ENCODE data around the gene SRRM2.

The SRRM2 gene

GRCh38 chr16:2741168-2741567 lies 11.3 kb upstream of the SRRM2 start:
- CTCF ChIA-PET: interaction anchor here (0.7 kb wide), 1 partner anchor 229 kb away, joined by 3 read pairs; no protein-coding TSS in a partner anchor
- Mint-ChIP-seq H3K4me3 (no peak overlapping the region), H3K27me3 (peaks cover 40% of the 10 kb centered on the region), H3K4me1 (peaks cover 11% of the 10 kb centered on the region), H3K36me3 (no peaks in the 10 kb centered on the region), H3K27ac (no peak overlapping the region), H3K9me3 (no peaks in the 10 kb centered on the region)
- DNase-seq: no peak

GRCh38 chr16:2742323-2743006 lies 10.0 kb upstream of the SRRM2 start:
- no peak overlapping the region for H3K4me3 Mint-ChIP-seq
- no peaks in the 10 kb centered on the region for H3K36me3 Mint-ChIP-seq
- peaks cover 36% of the 10 kb centered on the region for H3K27me3 Mint-ChIP-seq
- H3K27ac Mint-ChIP-seq: no peak overlapping the region
- CTCF ChIA-PET: no interaction called here
- no peaks in the 10 kb centered on the region for H3K9me3 Mint-ChIP-seq
- DNase-seq: no peak
- H3K4me1 Mint-ChIP-seq: peaks cover 11% of the 10 kb centered on the region

GRCh38 chr16:2743007-2743810 lies 9.2 kb upstream of the SRRM2 start:
- no peak for DNase-seq
- no peak overlapping the region for H3K4me3 Mint-ChIP-seq
- no peaks in the 10 kb centered on the region for H3K36me3 Mint-ChIP-seq
- CTCF ChIA-PET: no interaction called here
- H3K4me1 Mint-ChIP-seq: peaks cover 11% of the 10 kb centered on the region
- H3K27ac Mint-ChIP-seq: no peak overlapping the region
- H3K27me3 Mint-ChIP-seq: peaks cover 36% of the 10 kb centered on the region
- no peaks in the 10 kb centered on the region for H3K9me3 Mint-ChIP-seq

- Mint-ChIP-seq H3K27me3 (peaks cover 30% of the 10 kb centered on the region), H3K4me1 (peaks cover 10% of the 10 kb centered on the region), H3K27ac (no peak overlapping the region), H3K36me3 (peaks cover 1% of the 10 kb centered on the region), H3K9me3 (no peaks in the 10 kb centered on the region), H3K4me3 (no peak overlapping the region)
- CTCF ChIA-PET: no interaction called here
- no peak for DNase-seq
Observed at GRCh38 chr16:2744711-2745110, 7.7 kb upstream of the SRRM2 start.

DNA sequence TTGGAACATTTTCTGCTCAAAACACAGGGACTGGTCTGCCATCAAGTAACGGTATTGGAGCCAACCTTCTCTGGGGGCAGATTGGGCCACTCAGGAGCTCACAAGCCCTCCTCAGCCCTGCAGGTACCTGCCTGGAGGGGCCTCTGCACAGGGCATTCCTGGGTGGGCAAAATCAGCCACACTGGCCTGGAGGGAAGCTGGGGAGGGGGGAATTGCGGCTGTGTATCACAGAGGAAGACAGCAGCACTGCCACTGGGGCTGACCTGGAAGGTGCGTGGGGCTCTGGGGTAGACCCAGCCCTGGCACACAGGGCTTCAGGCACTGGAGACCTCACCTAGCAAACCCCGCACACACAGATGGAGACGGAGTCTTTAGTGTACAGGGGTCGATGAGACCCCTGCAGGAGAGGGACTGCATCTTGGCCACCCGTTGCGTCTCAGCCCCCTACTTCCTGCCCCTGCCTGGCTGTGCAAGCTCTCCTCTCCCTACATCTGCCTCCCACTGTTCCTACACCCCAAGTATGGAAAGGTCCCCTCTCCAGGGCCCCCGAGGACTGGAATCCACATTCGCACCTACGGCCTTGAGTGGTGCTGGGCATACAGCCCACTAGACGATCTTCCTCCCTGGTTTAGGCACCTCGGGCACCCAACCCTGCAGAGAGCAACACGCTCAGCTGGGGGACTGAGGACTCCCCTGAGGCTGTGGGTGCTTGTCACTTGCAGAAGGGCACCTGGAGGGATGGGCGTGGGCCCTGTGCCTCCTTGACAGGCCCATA lies 7.1 kb upstream of the SRRM2 start:
- Mint-ChIP-seq H3K27me3 (peaks cover 30% of the 10 kb centered on the region), H3K36me3 (peaks cover 4% of the 10 kb centered on the region), H3K27ac (no peak overlapping the region), H3K9me3 (no peaks in the 10 kb centered on the region), H3K4me3 (no peak overlapping the region), H3K4me1 (peaks cover 14% of the 10 kb centered on the region)
- CTCF ChIA-PET: no interaction called here
- no peak for DNase-seq

DNA sequence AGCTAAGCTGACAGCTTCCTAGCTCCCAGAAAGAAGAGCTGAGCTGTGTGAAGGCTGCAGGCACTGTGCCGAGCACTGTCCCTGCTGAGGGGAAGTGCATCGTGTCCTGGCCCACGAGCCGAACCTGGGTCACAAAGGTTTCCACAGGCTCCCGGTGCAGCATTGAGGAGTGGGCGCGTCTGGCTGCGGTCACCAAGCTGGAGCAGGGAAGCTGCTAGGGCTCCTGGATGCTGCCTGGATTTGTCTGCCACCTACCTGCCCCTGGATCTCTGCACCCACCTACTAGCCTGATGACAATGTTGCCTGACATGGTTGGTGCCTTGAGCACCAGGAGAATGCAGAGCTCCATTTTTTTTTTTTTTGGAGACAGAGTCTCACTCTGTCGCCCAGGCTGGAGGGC lies 6.5 kb upstream of the SRRM2 start:
- H3K9me3 Mint-ChIP-seq: no peaks in the 10 kb centered on the region
- H3K4me1 Mint-ChIP-seq: peaks cover 17% of the 10 kb centered on the region
- no peak overlapping the region for H3K4me3 Mint-ChIP-seq
- no peak overlapping the region for H3K27ac Mint-ChIP-seq
- H3K36me3 Mint-ChIP-seq: peaks cover 8% of the 10 kb centered on the region
- CTCF ChIA-PET: no interaction called here
- DNase-seq: no peak
- peaks cover 23% of the 10 kb centered on the region for H3K27me3 Mint-ChIP-seq

- Mint-ChIP-seq H3K27ac (no peak overlapping the region), H3K4me3 (no peak overlapping the region), H3K27me3 (peaks cover 25% of the 10 kb centered on the region), H3K36me3 (peaks cover 20% of the 10 kb centered on the region), H3K4me1 (peaks cover 31% of the 10 kb centered on the region), H3K9me3 (no peaks in the 10 kb centered on the region)
- CTCF ChIA-PET: no interaction called here
- DNase-seq: no peak
Observed at GRCh38 chr16:2748757-2749455, 3.5 kb upstream of the SRRM2 start.

GRCh38 chr16:2749476-2749875 lies 3.0 kb upstream of the SRRM2 start:
- DNase-seq: no peak
- Mint-ChIP-seq H3K4me1 (peaks cover 36% of the 10 kb centered on the region), H3K9me3 (no peaks in the 10 kb centered on the region), H3K27me3 (peaks cover 21% of the 10 kb centered on the region), H3K27ac (no peak overlapping the region), H3K4me3 (no peak overlapping the region), H3K36me3 (peaks cover 25% of the 10 kb centered on the region)
- CTCF ChIA-PET: no interaction called here

- Mint-ChIP-seq H3K36me3 (peaks cover 30% of the 10 kb centered on the region), H3K27ac (peak overlapping the region; percentile 99), H3K4me1 (peaks cover 41% of the 10 kb centered on the region), H3K9me3 (no peaks in the 10 kb centered on the region), H3K4me3 (no peak overlapping the region), H3K27me3 (peaks cover 17% of the 10 kb centered on the region)
- CTCF ChIA-PET: no interaction called here
- no peak for DNase-seq
Observed at GRCh38 chr16:2749936-2750335, 2.5 kb upstream of the SRRM2 start.

DNA sequence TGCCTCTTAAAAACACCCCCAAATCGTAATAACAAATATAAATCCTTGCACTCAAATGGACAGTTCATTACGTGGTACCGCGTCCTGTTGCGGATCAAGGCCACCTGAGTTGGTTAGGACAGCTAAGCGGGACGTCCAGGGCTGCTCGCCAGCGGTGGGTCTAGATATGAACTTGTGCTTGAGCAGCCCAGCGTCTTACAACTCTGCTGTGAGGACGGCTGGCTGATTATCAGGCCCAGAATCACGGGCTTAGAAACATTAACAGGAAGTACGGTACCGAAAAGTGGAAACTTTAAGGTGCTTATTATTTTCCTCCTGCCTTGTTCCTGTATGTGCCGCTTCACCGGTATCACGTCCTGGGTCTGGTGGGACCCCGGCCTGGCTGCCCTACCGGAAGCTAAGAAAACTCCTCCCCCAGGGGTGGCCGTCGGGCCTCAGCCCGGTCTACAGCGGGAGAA lies 832 bp upstream of the SRRM2 start:
- peaks cover 44% of the 10 kb centered on the region for H3K36me3 Mint-ChIP-seq
- H3K4me3 Mint-ChIP-seq: peak overlapping the region; percentile 92
- DNase-seq: no peak
- H3K9me3 Mint-ChIP-seq: no peaks in the 10 kb centered on the region
- H3K27ac Mint-ChIP-seq: peak overlapping the region; percentile 99
- peaks cover 55% of the 10 kb centered on the region for H3K4me1 Mint-ChIP-seq
- CTCF ChIA-PET: interaction anchor here (0.6 kb wide), 1 partner anchor 28 kb away, joined by 3 read pairs; no protein-coding TSS in a partner anchor
- H3K27me3 Mint-ChIP-seq: peaks cover 5% of the 10 kb centered on the region

- Mint-ChIP-seq H3K27me3 (peaks cover 5% of the 10 kb centered on the region), H3K27ac (peak overlapping the region; percentile 99), H3K9me3 (no peaks in the 10 kb centered on the region), H3K4me3 (peak overlapping the region; percentile 92), H3K4me1 (peaks cover 64% of the 10 kb centered on the region), H3K36me3 (peaks cover 58% of the 10 kb centered on the region)
- DNase-seq: peak; percentile 73
- CTCF ChIA-PET: interaction anchor here (1.1 to 1.3 kb wide), 2 partner anchors 10 to 25 kb away, joined by 3 to 8 read pairs; no protein-coding TSS in a partner anchor
Observed at GRCh38 chr16:2752850-2753732, 653 bp downstream of the SRRM2 start.

- DNase-seq: no peak
- CTCF ChIA-PET: interaction anchor here (1.1 to 1.3 kb wide), 2 partner anchors 10 to 24 kb away, joined by 3 to 8 read pairs; no protein-coding TSS in a partner anchor
- no peaks in the 10 kb centered on the region for H3K9me3 Mint-ChIP-seq
- H3K27me3 Mint-ChIP-seq: peaks cover 5% of the 10 kb centered on the region
- H3K4me1 Mint-ChIP-seq: peaks cover 65% of the 10 kb centered on the region
- H3K4me3 Mint-ChIP-seq: peak overlapping the region; percentile 79
- H3K27ac Mint-ChIP-seq: peak overlapping the region; percentile 96
- H3K36me3 Mint-ChIP-seq: peaks cover 64% of the 10 kb centered on the region
Observed at GRCh38 chr16:2753733-2754020, 1.2 kb downstream of the SRRM2 start.

DNA sequence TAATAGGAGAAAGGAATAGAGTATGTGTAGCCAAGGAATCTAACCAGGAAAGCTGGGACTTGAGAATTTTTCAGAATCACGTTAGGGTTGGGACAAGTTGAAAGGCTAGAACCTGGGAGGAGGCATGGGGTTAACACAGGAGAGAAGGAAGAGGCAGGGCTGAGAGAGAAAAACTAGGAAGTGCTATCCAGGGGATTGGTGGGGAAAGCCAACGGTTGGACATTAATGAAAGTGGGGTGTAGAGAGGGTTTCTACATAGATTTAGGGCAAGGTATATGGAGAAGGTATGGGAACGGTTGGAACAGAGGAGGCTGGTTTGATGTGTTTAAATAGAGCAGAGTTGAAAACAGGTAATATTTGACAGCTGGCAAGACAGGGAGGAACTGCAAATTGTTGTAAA lies 2.7 kb downstream of the SRRM2 start:
- no peaks in the 10 kb centered on the region for H3K9me3 Mint-ChIP-seq
- no peak overlapping the region for H3K27ac Mint-ChIP-seq
- CTCF ChIA-PET: no interaction called here
- peak overlapping the region; percentile 79 for H3K4me3 Mint-ChIP-seq
- no peak for DNase-seq
- peaks cover 62% of the 10 kb centered on the region for H3K4me1 Mint-ChIP-seq
- peaks cover 74% of the 10 kb centered on the region for H3K36me3 Mint-ChIP-seq
- H3K27me3 Mint-ChIP-seq: peaks cover 5% of the 10 kb centered on the region

Data from activated naive CD4-positive, alpha-beta T cell treated with anti-CD3 and anti-CD28 coated beads, Interleukin-2, amount 10 ng/mL, durations not matched to agents 7 days and 5 days (primary cell).